Esophagus squamous epithelium (tissue), 5 donors: Measurements from ENCODE around the gene SEC62. TPM values are rescaled to one million over a fixed set of nuclear protein-coding genes. Genes with fewer than 3 reads are reported as not detected.

Experiments used
- DNase-seq: peaks from one replicate; lab custom pipeline; 2025; lab: John Stamatoyannopoulos, UW
- H3K27ac ChIP-seq, 4 donors: fragments of 200-600 bp; sonication (generic); one replicate each; pipeline ENCODE4 v1.5.1; 2016 to 2019; ENCODE audit warnings: mild to moderate bottlenecking in 1 of 4
- H3K27me3 ChIP-seq, 4 donors: fragments of 200-600 bp; sonication (generic); 1 replicate in 3 of 4; 2 replicates in 1 of 4; pipeline versions ENCODE4 v1.5.1 to v1.6.0; 2017 to 2021; ENCODE audit warnings: antibody characterized with exemption in 1 of 4
- H3K36me3 ChIP-seq, 3 donors: fragments of 200-600 bp; sonication (generic); one replicate each; pipeline ENCODE4 v1.5.1; 2016 to 2019
- H3K4me1 ChIP-seq, 3 donors: fragments of 200-600 bp; sonication (generic); one replicate each; pipeline ENCODE4 v1.5.1; 2017 to 2019
- H3K4me3 ChIP-seq, 4 donors: fragments of 200-600 bp; sonication (generic); 1 replicate in 3 of 4; 2 replicates in 1 of 4; pipeline ENCODE4 v1.5.1; 2016 to 2019; ENCODE audit warnings: mild to moderate bottlenecking in 2 of 4, moderate library complexity in 1 of 4
- H3K9me3 ChIP-seq, 3 donors: fragments of 200-600 bp; sonication (generic); one replicate each; pipeline ENCODE4 v1.5.1; 2016 to 2019
- CTCF ChIP-seq, 6 experiments: fragments of 450-650 bp in 4 of 6; fragments of 200-600 bp in 2 of 6; sonication (generic) in 2 of 6; IDR thresholded peaks; one replicate each; pipeline ENCODE4 v1.5.1; 2016 to 2019; ENCODE audit warnings: antibody characterized with exemption in 6 of 6, mild to moderate bottlenecking in 4 of 6, moderate library complexity in 4 of 6
- POLR2A ChIP-seq, 4 donors: fragments of 450-650 bp; IDR thresholded peaks; one replicate each; pipeline ENCODE4 v1.6.1; 2017; ENCODE audit warnings: antibody characterized with exemption in 4 of 4, mild to moderate bottlenecking in 4 of 4, moderate library complexity in 3 of 4
- WGBS, 2 donors: methylation state at CpG; one replicate each; pipeline ENCODE4 v1.1.5; 2018; 5-methylcytosine and 5-hydroxymethylcytosine counted together
- intact Hi-C: fragments of 100-400 bp; cut with DNase I; formaldehyde crosslinking; loops from one replicate; pipeline ENCODE4 v1.15.0; 2022
- total RNA-seq, 4 donors: library from RNA; depleted of rRNA; stranded (reverse); fragments of >200 nt; gene quantifications; one replicate each; pipeline ENCODE4 v1.1.0, GENCODE V29; 2016
- donor health status: DM: yes; HTN: yes; CAD: no.

The SEC62 gene
- total RNA-seq, 4 donors from 2014 or later = 15.0 to 49.8 (median 23.6) TPM

DNA sequence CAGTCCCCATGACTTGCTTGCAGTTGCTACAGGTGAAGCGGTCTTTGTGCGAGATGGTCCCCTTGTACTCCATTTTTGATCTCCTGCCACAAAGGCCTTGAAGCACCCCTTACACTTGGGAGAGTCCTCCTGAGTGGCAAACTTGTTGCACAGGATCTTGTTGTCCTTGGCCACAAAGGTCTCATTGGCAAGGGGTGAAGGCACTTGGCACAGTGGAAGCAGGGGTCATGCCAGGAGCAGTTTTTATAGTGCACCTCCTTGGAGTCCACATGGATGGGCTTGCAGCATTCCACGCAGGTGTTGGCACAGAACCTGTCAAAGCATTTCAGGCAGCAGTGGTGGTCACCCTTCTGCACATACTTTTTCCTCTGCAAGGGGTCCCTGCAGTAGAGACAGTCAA, 20.3 kb upstream of the SEC62 start:
- Histone ChIP-seq H3K4me3 (no peak overlapping the region), H3K36me3 (no peaks in the 10 kb centered on the region), H3K27me3 (peaks cover 0 to 7% (median 0%) of the 10 kb centered on the region in 4 donors), H3K4me1 (no peaks in the 10 kb centered on the region), H3K27ac (no peak overlapping the region), H3K9me3 (no peaks in the 10 kb centered on the region)
- WGBS, 2 donors = 71% methylated on average over 1 of the region's 3 CpGs; no CpG with 5 or more reads in 1 of the 2 donors
- no peak for TF ChIP-seq POLR2A (IDR thresholded peaks at IDR 0.05)
- TF ChIP-seq CTCF (IDR thresholded peaks at IDR 0.05) = no peak
- intact Hi-C loops = no loop called here
- DNase-seq = no peak

- no peak overlapping the region for H3K27ac ChIP-seq
- intact Hi-C loops = no loop called here
- H3K4me3 ChIP-seq = no peak overlapping the region
- 82 to 87% methylated on average over 2 of the region's 2 CpGs for WGBS, 2 donors
- H3K27me3 ChIP-seq = no peaks in the 10 kb centered on the region
- no peaks in the 10 kb centered on the region for H3K36me3 ChIP-seq
- H3K9me3 ChIP-seq = no peaks in the 10 kb centered on the region
- H3K4me1 ChIP-seq = no peaks in the 10 kb centered on the region
- TF ChIP-seq POLR2A (IDR thresholded peaks at IDR 0.05) = no peak
- DNase-seq = no peak
Observed at GRCh38 chr3:169948559-169949448, 17.8 kb upstream of the SEC62 start.

DNA sequence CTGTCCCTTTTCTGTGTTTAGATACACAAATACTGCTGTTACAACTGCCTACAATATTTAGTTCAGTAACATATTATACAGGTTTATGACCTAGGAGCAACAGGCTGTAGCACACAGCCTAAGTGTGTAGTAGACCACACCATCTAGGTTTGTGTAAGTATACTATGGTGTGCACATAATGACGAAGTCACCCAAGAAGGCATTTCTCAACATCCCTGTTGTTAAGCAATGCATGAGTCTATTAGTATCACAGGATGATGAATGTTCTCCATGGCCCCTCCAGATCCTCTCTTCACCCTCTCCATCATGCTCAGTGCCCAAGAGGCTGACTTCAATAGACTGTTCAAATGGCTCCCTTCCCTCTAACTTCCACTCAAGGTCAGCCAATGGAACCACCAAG, 14.6 kb upstream of the SEC62 start:
- intact Hi-C loops = no loop called here
- Histone ChIP-seq H3K27me3 (peaks cover 0 to 6% (median 0%) of the 10 kb centered on the region in 4 donors), H3K4me1 (no peaks in the 10 kb centered on the region), H3K36me3 (no peaks in the 10 kb centered on the region), H3K4me3 (no peak overlapping the region), H3K9me3 (no peaks in the 10 kb centered on the region), H3K27ac (no peak overlapping the region)
- TF ChIP-seq POLR2A (IDR thresholded peaks at IDR 0.05) (no peak), CTCF (IDR thresholded peaks at IDR 0.05) (no peak)
- DNase-seq = no peak
- WGBS, 2 donors = 88 to 95% methylated on average over 1 of the region's 1 CpG

DNA sequence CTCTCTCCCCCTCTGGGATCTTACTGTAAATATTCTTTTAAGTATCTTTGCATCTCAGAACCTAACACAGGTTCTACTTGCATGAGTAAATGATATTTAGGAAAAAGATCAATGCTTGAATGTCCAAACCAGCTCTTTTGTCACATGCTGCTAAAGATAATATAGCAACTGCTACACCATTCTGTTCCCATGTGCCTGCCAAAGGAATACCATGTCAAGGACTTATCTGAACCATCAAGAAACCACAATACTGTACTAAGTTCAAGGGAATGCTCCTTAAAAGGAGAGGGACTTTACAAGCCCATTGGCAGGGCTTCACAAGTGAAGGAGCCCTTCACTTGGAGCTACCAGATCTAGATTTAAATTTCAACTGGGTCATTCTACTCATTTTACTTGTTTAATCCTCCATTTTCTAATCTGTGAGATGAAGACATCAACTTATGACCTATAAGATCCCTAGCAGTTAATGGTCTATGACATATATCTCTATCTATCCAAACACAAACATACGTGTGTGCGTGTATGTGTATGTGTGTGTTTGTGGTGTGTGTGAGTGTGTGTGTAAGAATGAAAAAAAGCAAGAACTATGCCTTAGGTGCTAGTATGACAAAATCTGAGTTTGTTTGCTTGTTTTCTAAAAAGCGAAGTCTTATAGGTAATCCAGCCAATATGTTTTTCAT, 13.0 kb upstream of the SEC62 start:
- H3K9me3 ChIP-seq = no peaks in the 10 kb centered on the region
- no peak for DNase-seq
- intact Hi-C loops = no loop called here
- H3K4me1 ChIP-seq = no peaks in the 10 kb centered on the region
- TF ChIP-seq CTCF (IDR thresholded peaks at IDR 0.05) (no peak), POLR2A (IDR thresholded peaks at IDR 0.05) (no peak)
- 85 to 88% methylated on average over 3 of the region's 3 CpGs for WGBS, 2 donors
- H3K27me3 ChIP-seq = peaks cover 0 to 6% (median 0%) of the 10 kb centered on the region in 4 donors
- no peak overlapping the region for H3K4me3 ChIP-seq
- no peak overlapping the region for H3K27ac ChIP-seq
- H3K36me3 ChIP-seq = no peaks in the 10 kb centered on the region

GRCh38 chr3:169954142-169954756, 12.4 kb upstream of the SEC62 start:
- WGBS, 2 donors = 52 to 59% methylated on average over 6 of the region's 6 CpGs
- no peak overlapping the region for H3K27ac ChIP-seq

More at GRCh38 chr3:169954142-169954756, 12.4 kb upstream of the SEC62 start:
- no peaks in the 10 kb centered on the region for H3K4me1 ChIP-seq
- peaks cover 0 to 10% (median 0%) of the 10 kb centered on the region in 4 donors for H3K27me3 ChIP-seq
- H3K4me3 ChIP-seq = no peak overlapping the region
- no peak for DNase-seq
- intact Hi-C loops = no loop called here
- H3K36me3 ChIP-seq = no peaks in the 10 kb centered on the region
- no peak for TF ChIP-seq POLR2A (IDR thresholded peaks at IDR 0.05)
- no peak for TF ChIP-seq CTCF (IDR thresholded peaks at IDR 0.05)
- no peaks in the 10 kb centered on the region for H3K9me3 ChIP-seq
